ENCODE measurements around the gene SPATA12. TPM values are rescaled to one million over a fixed set of nuclear protein-coding genes. Genes with fewer than 3 reads are reported as not detected.
"Not testable (repeated sequence)": the region's sequence is repeated elsewhere in the genome, so short reads cannot be mapped to it uniquely, and the experiment has no call there.

Gene SPATA12
- total RNA-seq, 2 experiments from 2014 or later, result not detected

DNA sequence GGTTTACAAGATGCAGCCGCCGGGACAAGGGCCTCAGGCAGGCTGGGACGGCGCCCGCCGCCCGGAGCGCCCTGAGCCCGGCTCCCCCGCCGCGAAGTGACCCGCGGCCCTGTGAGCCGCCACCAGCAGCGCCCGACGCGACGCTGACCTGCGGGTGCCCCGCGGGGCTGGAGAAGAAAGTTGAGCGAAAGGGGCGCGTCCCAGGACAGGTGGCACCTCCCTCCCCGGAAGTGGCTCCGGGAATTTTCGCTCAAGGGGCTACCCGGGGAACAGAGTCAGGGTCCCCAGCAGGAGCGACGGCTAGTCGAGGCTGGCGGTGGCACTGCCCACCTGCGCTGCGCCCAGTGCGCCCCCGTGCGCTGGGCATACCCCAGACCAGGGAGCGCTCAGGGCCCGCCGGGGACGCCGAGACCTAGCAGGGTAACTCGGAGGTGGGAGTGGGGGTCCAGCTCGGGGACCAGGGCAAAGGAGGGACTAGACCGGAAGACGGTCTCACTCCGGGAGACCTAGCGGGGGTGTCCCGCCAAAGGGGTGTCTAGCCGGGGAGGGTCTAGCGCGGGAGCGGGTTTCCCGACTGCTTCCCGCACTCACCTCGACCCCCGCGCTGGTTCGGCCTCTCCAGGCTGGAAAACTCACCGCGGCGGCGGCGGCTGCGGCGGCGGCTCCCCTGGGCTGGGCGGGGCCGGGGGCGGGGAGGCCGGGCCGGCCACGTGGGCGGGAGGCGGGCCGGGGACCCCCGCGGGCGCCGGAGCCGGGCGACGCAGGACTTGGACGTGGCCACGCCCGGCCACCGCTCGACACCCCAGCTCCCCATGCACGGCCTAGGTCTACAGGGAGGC lies 18.4 kb downstream of the SPATA12 start:
- Mint-ChIP-seq H3K27me3 (peaks cover 56% of the 10 kb centered on the region), H3K36me3 (ENCODE audit: low read depth) (no peaks in the 10 kb centered on the region), H3K27ac (no peak overlapping the region), H3K4me3 (peak overlapping the region; percentile 47), H3K9me3 (no peaks in the 10 kb centered on the region), H3K4me1 (peaks cover 3% of the 10 kb centered on the region)
- CTCF ChIA-PET, result no interaction called here
- DNase-seq, result no peak
- POLR2A ChIA-PET, result interaction anchor here (0.5 kb wide), 1 partner anchor 82 kb away, joined by 5 read pairs; no protein-coding TSS in a partner anchor

DNA sequence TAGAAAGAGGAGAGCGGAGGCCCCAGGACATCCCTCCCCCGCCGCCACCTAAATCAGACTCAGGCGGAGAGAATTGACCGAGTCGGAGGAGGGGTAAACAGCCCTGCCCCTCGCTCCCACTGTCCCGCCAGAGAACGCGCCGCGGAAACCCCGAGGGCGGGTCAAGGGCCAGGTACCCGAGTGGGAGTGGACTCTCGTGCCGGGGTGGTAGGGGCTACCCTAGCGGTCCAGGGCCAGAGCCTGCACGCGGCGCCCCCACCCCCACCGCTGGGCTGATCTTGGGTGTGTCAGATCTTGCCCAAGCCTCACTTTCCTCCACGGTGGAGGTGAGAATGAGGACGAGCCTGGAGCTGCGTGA lies 19.0 kb downstream of the SPATA12 start:
- Mint-ChIP-seq H3K27ac (no peak overlapping the region), H3K4me3 (peak overlapping the region; percentile 31), H3K36me3 (ENCODE audit: low read depth) (no peaks in the 10 kb centered on the region), H3K27me3 (peaks cover 51% of the 10 kb centered on the region), H3K9me3 (no peaks in the 10 kb centered on the region), H3K4me1 (peaks cover 3% of the 10 kb centered on the region)
- DNase-seq, result no peak
- POLR2A ChIA-PET, result no interaction called here
- CTCF ChIA-PET, result no interaction called here

DNA sequence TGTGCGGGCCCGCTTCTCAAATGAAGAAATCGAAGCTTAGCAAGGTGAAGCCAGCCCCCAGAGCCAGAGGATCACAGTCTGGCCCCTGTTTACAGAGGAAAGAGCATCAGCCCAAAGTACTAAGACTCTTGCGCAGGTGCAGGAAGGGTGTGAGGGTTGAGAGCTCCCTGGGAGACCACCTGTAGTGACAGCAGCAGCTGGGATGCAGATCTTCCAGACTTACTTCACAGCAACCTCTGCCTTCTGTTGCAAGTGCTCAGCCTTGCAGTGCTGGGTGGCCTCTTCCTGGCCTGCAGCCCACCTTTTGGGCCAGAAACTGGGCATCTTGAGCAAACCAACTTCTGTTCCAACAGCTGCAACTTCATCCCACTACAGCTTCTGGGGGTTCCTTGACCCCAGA lies 19.7 kb downstream of the SPATA12 start:
- Mint-ChIP-seq H3K27ac (no peak overlapping the region), H3K36me3 (ENCODE audit: low read depth) (no peaks in the 10 kb centered on the region), H3K9me3 (no peaks in the 10 kb centered on the region), H3K4me1 (peaks cover 3% of the 10 kb centered on the region), H3K27me3 (peaks cover 44% of the 10 kb centered on the region), H3K4me3 (peak overlapping the region; percentile 31)
- no peak for DNase-seq
- POLR2A ChIA-PET, result no interaction called here
- CTCF ChIA-PET, result no interaction called here

DNA sequence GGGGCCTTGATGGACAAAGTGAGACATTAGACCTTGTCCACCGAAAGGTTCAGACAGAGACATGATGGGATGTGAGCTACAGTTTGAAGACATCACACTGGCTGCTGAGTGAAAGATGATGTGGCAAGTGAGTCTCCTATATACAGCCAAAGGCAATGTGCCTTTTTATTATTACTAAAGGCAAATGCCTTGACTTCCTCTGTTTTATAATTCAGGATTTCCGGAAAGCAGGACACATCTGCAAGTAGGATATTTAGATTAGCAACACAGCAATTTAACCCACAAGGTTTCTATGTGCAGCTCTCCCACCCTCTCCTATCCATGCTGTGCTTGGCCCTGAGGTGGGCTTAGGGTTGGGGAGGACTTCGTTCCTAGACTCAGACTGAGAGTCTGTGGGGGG lies 20.7 kb downstream of the SPATA12 start:
- Mint-ChIP-seq H3K27ac (no peak overlapping the region), H3K9me3 (no peaks in the 10 kb centered on the region), H3K4me1 (peaks cover 3% of the 10 kb centered on the region), H3K36me3 (ENCODE audit: low read depth) (no peaks in the 10 kb centered on the region), H3K4me3 (no peak overlapping the region), H3K27me3 (peaks cover 38% of the 10 kb centered on the region)
- ChIA-PET POLR2A (no interaction called here), CTCF (interaction anchor here (0.8 kb wide), 1 partner anchor 8 kb away, joined by 3 read pairs; no protein-coding TSS in a partner anchor)
- no peak for DNase-seq

DNA sequence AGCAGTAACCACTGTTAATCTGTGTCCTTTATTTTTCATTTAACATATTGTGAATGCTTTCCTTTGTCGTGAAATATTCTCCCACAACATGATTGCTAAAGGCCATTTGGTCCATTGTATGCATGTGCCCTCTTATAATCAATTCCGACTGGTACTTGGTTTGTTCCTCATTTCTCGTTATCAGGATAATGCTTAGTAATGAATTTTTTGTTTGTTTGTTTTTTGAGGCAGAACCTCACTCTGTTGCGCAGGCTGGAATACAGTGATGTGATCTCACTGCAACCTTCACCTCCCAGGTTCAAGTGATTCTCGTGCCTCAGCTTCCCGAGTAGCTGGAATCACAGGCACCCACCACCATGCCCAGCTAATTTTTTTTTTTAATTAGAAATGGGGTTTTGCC lies 22.0 kb downstream of the SPATA12 start:
- CTCF ChIA-PET, result interaction anchor here (0.8 kb wide), 1 partner anchor 10 kb away, joined by 3 read pairs; no protein-coding TSS in a partner anchor
- peaks cover 25% of the 10 kb centered on the region for H3K27me3 Mint-ChIP-seq
- H3K9me3 Mint-ChIP-seq, result no peaks in the 10 kb centered on the region
- no peak for DNase-seq
- H3K4me3 Mint-ChIP-seq, result no peak overlapping the region
- POLR2A ChIA-PET, result no interaction called here
- H3K27ac Mint-ChIP-seq, result no peak overlapping the region
- H3K36me3 Mint-ChIP-seq (ENCODE audit: low read depth), result no peaks in the 10 kb centered on the region
- peaks cover 3% of the 10 kb centered on the region for H3K4me1 Mint-ChIP-seq

- H3K27me3 Mint-ChIP-seq, result peaks cover 16% of the 10 kb centered on the region
- H3K4me3 Mint-ChIP-seq; H3K4me1 Mint-ChIP-seq; DNase-seq; H3K36me3 Mint-ChIP-seq (ENCODE audit: low read depth); POLR2A ChIA-PET; H3K27ac Mint-ChIP-seq; H3K9me3 Mint-ChIP-seq: not testable (repeated sequence)
- CTCF ChIA-PET, result interaction anchor here (0.8 kb wide), 1 partner anchor 16 kb away, joined by 3 read pairs; no protein-coding TSS in a partner anchor
Measured at GRCh38 chr3:57083266-57083995, 23.0 kb downstream of the SPATA12 start.

DNA sequence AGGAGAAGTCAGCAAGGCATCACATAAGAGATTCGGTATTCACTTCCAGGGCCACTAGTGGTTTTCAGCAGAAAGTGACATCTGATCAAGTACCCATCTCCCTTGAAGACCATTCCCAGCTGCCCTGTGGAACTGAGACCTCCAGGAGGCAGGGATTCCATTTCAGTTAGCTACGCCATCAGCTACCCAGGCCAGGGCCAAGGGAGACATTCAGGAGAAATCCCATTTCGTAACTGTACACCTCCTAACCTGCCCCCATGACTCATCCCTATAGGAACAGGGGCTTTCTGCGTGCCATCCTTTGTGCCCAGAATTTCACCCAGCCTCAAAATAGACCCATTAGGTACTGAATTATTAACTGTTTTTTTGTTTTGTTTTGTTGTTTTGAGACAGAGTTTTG lies 24.7 kb downstream of the SPATA12 start:
- POLR2A ChIA-PET, result no interaction called here
- Mint-ChIP-seq H3K4me1 (no peaks in the 10 kb centered on the region), H3K27ac (no peak overlapping the region), H3K36me3 (ENCODE audit: low read depth) (no peaks in the 10 kb centered on the region), H3K9me3 (no peaks in the 10 kb centered on the region), H3K27me3 (peaks cover 16% of the 10 kb centered on the region), H3K4me3 (no peak overlapping the region)
- CTCF ChIA-PET, result interaction anchor here (0.6 kb wide), 1 partner anchor 55 kb away, joined by 3 read pairs; no protein-coding TSS in a partner anchor
- DNase-seq, result no peak

GRCh38 chr3:57086201-57086600 lies 25.7 kb downstream of the SPATA12 start:
- no peak for DNase-seq
- Mint-ChIP-seq H3K36me3 (ENCODE audit: low read depth) (no peaks in the 10 kb centered on the region), H3K9me3 (no peaks in the 10 kb centered on the region), H3K27me3 (peaks cover 12% of the 10 kb centered on the region), H3K4me3 (no peak overlapping the region), H3K4me1 (no peaks in the 10 kb centered on the region), H3K27ac (no peak overlapping the region)
- ChIA-PET POLR2A (no interaction called here), CTCF (interaction anchor here (1.2 kb wide), 1 partner anchor 10 kb away, joined by 3 read pairs; no protein-coding TSS in a partner anchor)

- no peaks in the 10 kb centered on the region for H3K4me1 Mint-ChIP-seq
- H3K36me3 Mint-ChIP-seq (ENCODE audit: low read depth), result no peaks in the 10 kb centered on the region
- peaks cover 12% of the 10 kb centered on the region for H3K27me3 Mint-ChIP-seq
- H3K27ac Mint-ChIP-seq, result no peak overlapping the region
- CTCF ChIA-PET, result interaction anchor here (1.2 kb wide), 1 partner anchor 9 kb away, joined by 3 read pairs; no protein-coding TSS in a partner anchor
- H3K4me3 Mint-ChIP-seq, result no peak overlapping the region
- DNase-seq, result no peak
- POLR2A ChIA-PET, result interaction anchor here (0.6 kb wide), 1 partner anchor 560 kb away, joined by 3 read pairs; no protein-coding TSS in a partner anchor
- no peaks in the 10 kb centered on the region for H3K9me3 Mint-ChIP-seq
Measured at GRCh38 chr3:57087361-57088092, 27.1 kb downstream of the SPATA12 start.

DNA sequence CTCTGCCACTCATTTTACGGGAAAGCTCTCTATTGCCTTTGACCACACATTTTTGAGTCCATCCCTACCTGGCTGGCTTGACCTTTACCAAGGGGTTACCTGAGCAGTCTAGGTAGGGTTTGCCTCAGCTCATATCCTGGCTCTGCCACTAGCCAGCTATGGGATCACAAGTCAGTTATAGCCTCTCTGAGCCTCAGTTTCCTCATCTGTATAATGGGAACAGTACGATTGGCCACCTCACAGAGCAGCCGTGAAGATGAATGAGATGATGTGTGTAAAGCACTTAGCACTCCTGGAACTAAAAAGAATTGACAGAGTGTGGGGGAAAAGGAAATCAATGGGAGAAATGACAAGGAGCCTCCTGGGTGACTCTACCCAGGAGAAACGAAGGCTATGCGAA lies 28.0 kb downstream of the SPATA12 start:
- POLR2A ChIA-PET, result no interaction called here

DNA sequence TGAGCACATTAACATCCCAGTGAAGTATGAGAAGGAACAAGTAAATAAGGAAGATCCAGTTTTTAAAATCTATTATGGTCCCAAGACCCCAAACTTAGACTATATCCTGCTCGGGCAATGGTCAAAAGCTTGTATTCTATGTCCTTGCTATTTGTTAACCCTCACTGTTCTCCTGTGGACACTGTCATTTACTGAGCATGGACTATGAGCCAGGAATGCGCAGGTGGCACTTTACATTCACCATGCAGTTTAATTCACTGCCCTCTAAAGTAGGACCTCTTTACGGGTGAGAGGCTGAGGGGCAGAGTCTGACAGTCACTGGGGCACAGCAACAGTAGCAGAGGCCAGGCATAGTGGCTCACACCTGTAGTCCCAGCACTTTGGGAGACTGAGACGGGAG lies 28.6 kb downstream of the SPATA12 start:
- Mint-ChIP-seq H3K27ac (no peak overlapping the region), H3K27me3 (peaks cover 12% of the 10 kb centered on the region), H3K9me3 (no peaks in the 10 kb centered on the region), H3K36me3 (ENCODE audit: low read depth) (no peaks in the 10 kb centered on the region), H3K4me3 (no peak overlapping the region), H3K4me1 (no peaks in the 10 kb centered on the region)
- ChIA-PET POLR2A (no interaction called here), CTCF (interaction anchor here (1.6 kb wide), 1 partner anchor 8 kb away, joined by 3 read pairs; no protein-coding TSS in a partner anchor)
- DNase-seq, result no peak

More for the DNA sequence above, 28.0 kb downstream of the SPATA12 start:
- Mint-ChIP-seq H3K9me3 (no peaks in the 10 kb centered on the region), H3K36me3 (ENCODE audit: low read depth) (no peaks in the 10 kb centered on the region), H3K4me1 (no peaks in the 10 kb centered on the region), H3K4me3 (no peak overlapping the region), H3K27me3 (peaks cover 12% of the 10 kb centered on the region), H3K27ac (no peak overlapping the region)
- DNase-seq, result no peak
- CTCF ChIA-PET, result no interaction called here

DNA sequence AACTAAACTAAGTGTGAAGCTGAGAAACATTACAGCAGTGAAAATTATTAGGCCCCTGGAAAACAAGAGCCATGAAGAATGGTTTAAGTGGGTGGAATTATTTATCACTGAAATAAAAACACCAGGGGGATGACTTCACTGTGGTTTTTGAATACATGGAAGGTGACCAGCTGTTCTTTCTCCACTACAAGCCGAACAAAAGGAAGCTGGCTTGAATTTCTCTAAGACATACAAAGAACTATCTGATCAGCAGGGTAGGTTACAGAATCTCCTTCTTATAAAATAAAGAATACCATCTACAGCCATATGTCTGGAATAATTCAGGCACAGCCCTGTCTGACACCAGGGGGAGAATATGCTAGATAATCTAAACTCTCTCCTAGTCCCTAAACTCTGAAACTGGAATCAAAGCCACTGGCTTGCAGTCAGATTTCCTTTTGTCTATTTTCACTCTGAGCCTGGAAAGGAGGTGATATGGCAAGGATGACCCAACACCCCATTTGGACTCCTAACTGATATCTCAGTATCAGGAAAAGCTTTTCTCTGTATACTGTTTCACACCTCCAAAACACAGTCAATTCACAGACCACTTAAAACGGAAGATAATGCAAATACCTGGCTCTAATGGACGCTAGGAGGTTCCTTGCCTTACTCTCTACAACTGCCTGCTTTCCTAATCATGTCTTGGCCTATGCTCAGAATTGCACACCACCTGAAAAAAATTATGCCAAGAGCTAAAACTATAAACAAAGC lies 31.2 kb downstream of the SPATA12 start:
- Mint-ChIP-seq H3K27ac (no peak overlapping the region), H3K27me3 (peaks cover 12% of the 10 kb centered on the region), H3K9me3 (no peaks in the 10 kb centered on the region), H3K4me3 (no peak overlapping the region), H3K4me1 (no peaks in the 10 kb centered on the region), H3K36me3 (ENCODE audit: low read depth) (no peaks in the 10 kb centered on the region)
- no peak for DNase-seq
- ChIA-PET POLR2A (no interaction called here), CTCF (interaction anchor here (1.1 to 1.8 kb wide), 2 partner anchors 10 to 45 kb away, joined by 3 read pairs; no protein-coding TSS in a partner anchor)

All from activated CD4-positive, alpha-beta T cell treated with anti-CD3 and anti-CD28 coated beads, Interleukin-2, amount 10 ng/mL, durations not matched to agents 7 days and 5 days (primary cell).